HG02885 (cell line): Measurements from ENCODE around the gene KHDRBS1.
"Not testable (repeated sequence)": the region's sequence is repeated elsewhere in the genome, so short reads cannot be mapped to it uniquely, and the experiment has no call there.

Experiments used
- ATAC-seq: cut with Tn5 transposase; IDR thresholded peaks from one replicate; pipeline ENCODE4 v1.9.1; 2021; ENCODE audit warnings: mild to moderate bottlenecking; ENCODE audit not compliant: unreplicated experiment, poor library complexity

KHDRBS1 gene

GRCh38 chr1:32012709-32013385 lies 821 bp upstream of the KHDRBS1 start:
- ATAC-seq: no peak

DNA sequence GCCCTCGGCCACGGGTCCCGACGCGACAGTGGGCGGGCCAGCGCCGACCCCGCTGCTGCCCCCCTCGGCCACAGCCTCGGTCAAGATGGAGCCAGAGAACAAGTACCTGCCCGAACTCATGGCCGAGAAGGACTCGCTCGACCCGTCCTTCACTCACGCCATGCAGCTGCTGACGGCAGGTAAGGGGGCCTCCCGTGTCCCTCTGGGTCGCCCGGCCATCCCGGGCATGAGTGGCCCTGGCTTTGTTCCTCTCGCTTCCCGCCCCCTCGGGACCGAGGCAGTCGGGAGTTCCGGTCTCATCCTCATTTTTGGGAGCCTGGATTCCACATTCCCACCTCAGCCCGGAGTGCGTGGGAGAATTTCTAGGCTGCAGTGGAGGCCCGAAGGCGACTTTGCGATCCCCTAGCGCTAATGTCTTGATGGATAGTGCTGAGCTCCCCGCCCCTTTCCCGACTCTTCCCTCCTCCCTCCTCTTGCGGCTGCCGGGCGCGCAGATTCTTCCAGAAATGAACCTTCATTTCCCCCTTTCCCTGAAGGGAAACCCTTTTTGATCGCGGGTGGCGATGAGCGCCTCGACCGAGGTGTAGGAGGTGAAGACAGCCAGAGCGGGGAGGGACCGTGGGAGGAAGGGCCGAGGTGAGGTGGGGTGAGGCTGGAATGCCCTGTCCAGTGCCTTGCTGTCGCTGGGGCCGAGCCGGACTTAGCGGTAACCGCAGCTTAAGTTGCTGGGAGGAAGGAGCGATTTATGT lies 705 bp downstream of the KHDRBS1 start:
- ATAC-seq: peak; percentile 33

GRCh38 chr1:32014948-32015273 lies 1.2 kb downstream of the KHDRBS1 start:
- ATAC-seq: no peak

- ATAC-seq: no peak
Measured at GRCh38 chr1:32020339-32020738, 6.7 kb downstream of the KHDRBS1 start.

DNA sequence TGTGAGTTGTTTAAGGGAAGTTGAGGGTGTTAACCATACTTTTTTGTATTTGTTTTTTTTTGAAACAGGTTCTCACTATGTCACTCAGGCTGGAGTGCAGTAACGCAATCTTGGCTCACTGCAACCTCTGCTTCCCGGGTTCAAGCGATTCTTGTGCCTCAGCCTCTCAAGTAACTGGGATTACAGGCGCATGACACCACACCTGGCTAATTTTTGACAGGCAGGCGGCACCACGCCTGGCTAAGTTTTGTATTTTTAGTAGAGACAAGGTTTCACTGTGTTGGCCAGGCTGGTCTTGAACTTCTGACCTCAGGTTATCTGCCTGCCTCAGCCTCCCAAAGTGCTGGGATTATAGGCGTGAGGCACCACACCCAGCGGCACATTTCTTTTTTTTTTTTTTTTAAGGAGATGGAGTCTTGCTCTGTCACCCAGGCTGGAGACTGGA lies 7.9 kb downstream of the KHDRBS1 start:
- not testable (repeated sequence) for ATAC-seq

DNA sequence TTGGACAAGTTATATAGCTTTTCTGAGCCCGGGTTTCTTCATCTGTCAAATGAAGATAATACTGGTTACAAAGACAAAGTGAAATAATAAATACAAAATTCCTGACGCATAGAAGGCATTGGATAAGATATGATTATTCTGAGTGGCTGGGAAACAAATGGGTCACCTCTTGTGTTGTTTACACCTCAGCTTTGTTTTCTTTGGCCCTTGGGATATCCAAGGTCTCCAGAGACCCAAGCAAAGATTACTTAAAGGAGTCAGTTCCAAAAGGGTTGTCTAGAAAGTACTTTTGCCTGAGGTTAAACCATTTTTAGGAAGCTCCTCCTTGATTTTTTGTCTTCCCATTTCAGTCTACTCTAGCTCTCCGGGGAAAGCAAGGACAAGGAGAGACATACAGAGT lies 9.7 kb downstream of the KHDRBS1 start:
- ATAC-seq: no peak

DNA sequence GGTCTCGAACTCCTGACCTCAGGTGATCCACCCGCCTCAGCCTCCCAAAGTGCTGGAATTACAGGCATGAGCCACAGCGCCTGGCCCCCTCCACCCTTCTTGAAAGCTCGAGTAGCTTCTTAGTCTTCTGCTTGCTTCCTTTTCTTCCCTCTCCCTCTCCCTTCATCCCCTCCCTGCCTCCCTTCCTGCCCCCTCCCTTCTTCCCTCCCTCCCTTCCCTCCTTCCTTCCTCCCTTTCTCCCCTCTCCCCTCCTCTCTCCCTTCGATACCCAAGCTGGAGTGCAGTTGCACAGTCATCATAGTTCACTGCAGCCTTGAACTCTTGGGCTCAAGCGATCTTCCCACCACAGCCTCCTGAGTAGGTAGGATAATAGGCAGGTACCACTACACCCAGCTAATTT lies 11.8 kb downstream of the KHDRBS1 start:
- ATAC-seq: no peak

GRCh38 chr1:32028746-32029145 lies 15.1 kb downstream of the KHDRBS1 start:
- ATAC-seq: no peak

DNA sequence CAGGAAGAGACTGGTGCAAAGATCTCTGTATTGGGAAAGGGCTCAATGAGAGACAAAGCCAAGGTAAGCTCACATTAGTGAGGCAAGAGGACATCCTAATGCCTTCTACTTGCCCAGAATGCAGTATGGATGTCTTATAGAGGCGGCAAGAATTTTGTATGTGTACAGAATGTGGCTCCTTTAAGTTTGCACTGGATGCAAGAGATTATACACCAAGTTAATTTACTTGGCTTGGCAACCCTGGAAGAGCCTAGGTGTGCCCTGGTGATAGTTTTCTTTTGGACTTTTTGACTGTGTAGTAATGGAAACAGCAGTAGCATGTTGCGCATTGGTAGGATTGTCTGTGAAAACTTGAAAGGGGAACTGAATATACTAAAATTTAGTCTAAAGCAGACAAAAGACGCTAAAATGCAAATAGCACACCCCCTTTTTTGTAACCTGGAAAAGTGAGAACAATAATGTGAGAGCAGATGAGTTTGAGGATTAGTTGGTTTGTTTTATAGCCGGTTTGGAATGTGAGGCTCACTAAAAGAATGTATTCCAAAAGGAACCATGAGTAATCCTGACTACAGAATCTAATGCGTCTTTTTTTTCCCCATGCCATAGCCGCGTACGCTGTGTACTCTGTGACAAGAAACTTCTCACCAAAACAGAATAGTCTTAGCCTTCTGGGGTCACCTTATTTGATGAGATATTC lies 18.1 kb downstream of the KHDRBS1 start:
- no peak for ATAC-seq

DNA sequence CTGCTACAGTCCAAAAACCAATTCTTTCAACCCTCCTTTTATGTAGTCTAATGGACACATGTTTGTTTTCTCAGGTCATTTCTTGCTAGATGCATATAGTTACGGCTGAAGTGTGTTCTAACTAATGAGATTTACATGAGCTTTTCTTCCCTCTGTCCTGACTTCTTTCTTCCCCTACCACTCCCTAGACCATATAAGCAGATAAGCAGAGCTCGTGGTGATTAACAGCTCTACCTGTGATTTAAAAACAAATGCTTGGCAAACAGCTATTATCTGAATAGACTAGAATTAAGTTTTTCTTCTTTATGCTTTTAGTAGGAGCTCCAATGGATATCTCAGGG lies 18.6 kb downstream of the KHDRBS1 start:
- ATAC-seq: no peak

GRCh38 chr1:32035119-32035518 lies 21.5 kb downstream of the KHDRBS1 start:
- ATAC-seq: no peak

- ATAC-seq: no peak
Measured at GRCh38 chr1:32040711-32041110, 27.0 kb downstream of the KHDRBS1 start.

- no peak for ATAC-seq
Measured at GRCh38 chr1:32042330-32042729, 28.7 kb downstream of the KHDRBS1 start.

- ATAC-seq: no peak
Measured at GRCh38 chr1:32044234-32044633, 30.6 kb downstream of the KHDRBS1 start.

DNA sequence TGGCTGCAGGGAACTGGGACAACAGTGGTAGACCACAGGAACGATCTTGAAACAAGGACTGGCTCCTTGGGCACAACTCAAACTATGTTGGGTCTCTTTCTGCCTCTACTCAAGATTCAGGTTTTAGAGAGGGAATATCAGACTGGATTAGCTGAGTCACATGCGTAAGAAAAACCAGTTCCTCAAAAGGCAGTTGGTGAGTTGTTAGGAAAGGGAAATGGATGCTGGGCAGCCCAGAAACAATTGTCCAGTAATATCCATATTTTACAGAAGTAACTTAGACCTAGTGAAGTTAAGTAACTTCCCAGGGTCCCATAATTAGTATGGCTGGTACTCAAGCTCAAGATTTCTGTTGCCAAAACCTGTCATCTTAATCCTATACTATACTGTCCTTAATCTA lies 32.1 kb downstream of the KHDRBS1 start:
- no peak for ATAC-seq

DNA sequence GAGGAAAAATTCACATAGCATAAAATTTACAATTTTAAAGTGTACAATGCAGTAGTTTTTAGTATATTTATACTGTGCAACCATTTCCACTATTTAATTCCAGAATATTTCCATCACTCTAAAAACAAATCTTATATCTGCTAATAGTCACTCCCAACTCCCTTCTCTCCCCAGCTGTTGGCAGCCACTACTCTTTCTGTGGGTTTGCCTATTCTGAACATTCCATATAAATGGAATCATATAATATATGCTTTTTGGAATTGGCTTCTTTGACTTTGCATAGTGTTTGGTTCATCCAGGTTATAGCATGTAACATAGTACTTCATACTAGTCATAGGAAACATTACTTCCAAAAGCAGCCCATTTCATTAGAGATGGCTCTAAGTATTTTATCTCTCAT lies 34.0 kb downstream of the KHDRBS1 start:
- no peak for ATAC-seq

DNA sequence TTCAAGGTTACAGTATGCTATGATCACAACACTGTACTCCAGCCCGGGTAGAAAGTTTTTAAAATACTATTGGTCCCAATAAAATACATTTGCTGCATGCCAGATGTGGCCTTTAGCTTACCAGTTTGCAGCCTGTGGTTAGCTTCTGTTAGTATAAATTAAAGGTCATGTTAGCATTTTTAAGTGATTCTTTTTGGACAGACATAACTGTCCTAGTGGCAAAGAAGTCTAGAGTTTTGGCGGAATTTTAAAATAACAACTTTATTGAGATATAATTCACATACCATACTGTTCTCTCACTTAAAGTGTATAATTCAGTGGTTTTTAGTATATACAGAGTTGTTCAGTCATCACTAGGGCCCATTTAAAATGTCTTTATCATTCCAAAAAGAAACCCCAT lies 34.8 kb downstream of the KHDRBS1 start:
- ATAC-seq: no peak

GRCh38 chr1:32051706-32052105 lies 38.0 kb downstream of the KHDRBS1 start:
- no peak for ATAC-seq

GRCh38 chr1:32052887-32053286 lies 39.2 kb downstream of the KHDRBS1 start:
- no peak for ATAC-seq

DNA sequence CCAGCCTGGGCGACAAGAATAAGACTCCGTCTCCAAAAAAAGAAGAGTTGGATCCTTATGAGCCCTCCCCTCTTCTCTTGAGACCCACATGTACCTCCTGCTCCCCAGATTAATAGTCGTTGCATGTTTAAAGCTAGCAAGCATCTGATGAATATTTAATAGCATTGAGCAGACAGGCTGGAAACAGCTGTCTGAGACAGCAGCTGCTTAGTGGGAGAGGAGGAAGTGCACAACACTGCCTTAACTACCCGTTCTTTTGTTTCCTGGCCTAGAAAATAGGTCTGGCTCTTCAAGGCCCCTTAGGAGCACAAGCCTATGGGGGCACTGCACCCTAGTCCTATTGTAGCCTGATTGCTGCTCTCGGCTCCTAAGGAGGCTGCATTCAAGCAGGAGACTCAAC lies 41.7 kb downstream of the KHDRBS1 start:
- ATAC-seq: no peak

DNA sequence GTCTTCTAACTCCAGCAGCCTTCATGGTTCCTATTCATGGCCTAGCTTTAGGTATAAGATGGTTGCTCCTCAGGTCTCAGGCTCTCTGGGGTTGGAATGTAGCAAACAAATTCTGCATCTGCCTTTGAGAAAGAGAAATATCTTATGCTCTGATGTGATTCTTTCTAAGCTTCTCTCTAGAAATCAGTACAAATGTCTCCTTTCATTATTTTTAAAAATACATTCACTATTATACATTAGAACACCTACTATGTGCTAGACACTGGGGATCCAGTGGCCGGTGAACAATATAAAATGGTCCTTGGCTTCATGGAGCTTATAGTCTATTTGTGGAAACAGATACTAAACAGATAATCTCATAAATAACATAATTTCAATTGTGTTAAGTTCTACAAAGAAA lies 42.9 kb downstream of the KHDRBS1 start:
- ATAC-seq: no peak

DNA sequence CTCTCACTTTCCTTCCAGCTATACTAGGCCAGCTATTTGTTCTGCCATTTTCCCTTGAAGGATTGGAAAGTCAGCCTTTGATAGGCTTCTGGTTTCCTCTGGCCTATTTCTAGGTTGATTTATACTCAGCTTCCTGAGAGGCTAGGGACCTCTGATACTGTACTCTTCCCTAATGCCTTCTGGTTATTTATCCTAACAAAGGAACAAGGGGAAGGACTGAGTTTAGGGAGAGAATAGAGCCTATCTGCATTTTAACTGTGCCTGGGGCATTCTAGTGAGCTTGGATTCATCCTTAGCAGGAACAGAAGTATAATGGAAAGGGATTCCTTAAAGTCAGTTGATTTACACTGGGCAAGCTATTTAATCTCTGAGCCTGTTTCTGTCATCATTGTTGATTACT lies 47.2 kb downstream of the KHDRBS1 start:
- no peak for ATAC-seq
